Naive B cell (primary cell): ENCODE results near the gene FFAR2. TPM values are rescaled to one million over a fixed set of nuclear protein-coding genes. Genes with fewer than 3 reads are reported as not detected.
"Not testable (repeated sequence)": the region's sequence is repeated elsewhere in the genome, so short reads cannot be mapped to it uniquely, and the experiment has no call there.

Source experiments
- ATAC-seq, 2 donors: fragments of 150-1000 bp; cut with Tn5 transposase; 2 replicates each; pipeline ENCODE4 v1.10.0; 2021; ENCODE audit warnings: low read depth in 2 of 2, mild to moderate bottlenecking in 2 of 2, moderate library complexity in 2 of 2
- DNase-seq: peaks from one replicate; pipeline ENCODE4 v3.0.0; 2022
- H3K27ac Mint-ChIP-seq, 6 donors: one replicate each; pipeline ENCODE4 v1.8.0; 2020 to 2022; ENCODE audit warnings: mild to moderate bottlenecking in 6 of 6, mixed read lengths in 6 of 6, moderate library complexity in 5 of 6, inconsistent platforms in 2 of 6
- H3K27me3 Mint-ChIP-seq, 3 donors: one replicate each; pipeline ENCODE4 v1.8.0; 2021 to 2022; ENCODE audit warnings: mixed read lengths in 3 of 3, mild to moderate bottlenecking in 1 of 3
- H3K36me3 Mint-ChIP-seq, 2 donors: one replicate each; pipeline ENCODE4 v1.8.0; 2020 to 2022; ENCODE audit warnings: mixed read lengths in 2 of 2, inconsistent platforms in 1 of 2, mild to moderate bottlenecking in 1 of 2
- H3K4me1 Mint-ChIP-seq, 3 donors: one replicate each; pipeline ENCODE4 v1.8.0; 2020 to 2022; ENCODE audit warnings: mixed read lengths in 3 of 3, inconsistent platforms in 1 of 3, mild to moderate bottlenecking in 1 of 3, moderate library complexity in 1 of 3
- H3K4me3 Mint-ChIP-seq, 8 donors: one replicate each; pipeline ENCODE4 v1.8.0; 2020 to 2022; ENCODE audit warnings: mild to moderate bottlenecking in 8 of 8, mixed read lengths in 8 of 8, moderate library complexity in 8 of 8, inconsistent platforms in 2 of 8
- H3K9me3 Mint-ChIP-seq, 7 donors: one replicate each; pipeline ENCODE4 v1.8.0; 2020 to 2022; ENCODE audit warnings: mixed read lengths in 7 of 7, mild to moderate bottlenecking in 5 of 7, inconsistent platforms in 2 of 7, moderate library complexity in 1 of 7
- polyA plus RNA-seq, 6 donors: library from polyadenylated mRNA; unstranded; fragments of 300-500 nt; fragmentation: Illumina TruSeq; gene quantifications; one replicate each; pipeline ENCODE4 v1.2.3, GENCODE V29; 2021; ENCODE audit warnings: low read depth in 6 of 6

The FFAR2 gene
- polyA plus RNA-seq, 6 donors from 2014 or later, result not detected

- H3K27me3 Mint-ChIP-seq, H3K9me3 Mint-ChIP-seq, ATAC-seq, H3K36me3 Mint-ChIP-seq, DNase-seq: not testable (repeated sequence)
- H3K4me1 Mint-ChIP-seq, result peaks cover 39 to 66% (median 51%) of the 10 kb centered on the region in 3 donors
- peak overlapping the region in 4 of 6 donors; percentile 75 to 94 (median 83) for H3K27ac Mint-ChIP-seq
- peak overlapping the region in 5 of 8 donors; percentile 4 to 93 (median 87) for H3K4me3 Mint-ChIP-seq
Measured at GRCh38 chr19:35462956-35463355, 14.9 kb downstream of the FFAR2 start.

- Mint-ChIP-seq H3K27me3 (no peaks in the 10 kb centered on the region), H3K27ac (no peak overlapping the region), H3K4me1 (peaks cover 18 to 41% (median 20%) of the 10 kb centered on the region in 3 donors), H3K4me3 (no peak overlapping the region), H3K9me3 (no peaks in the 10 kb centered on the region), H3K36me3 (no peaks in the 10 kb centered on the region)
- DNase-seq (no peak), ATAC-seq (no peak)
Measured at GRCh38 chr19:35466259-35466658, 18.2 kb downstream of the FFAR2 start.

GRCh38 chr19:35468637-35469036 lies 20.6 kb downstream of the FFAR2 start:
- ATAC-seq (peak; percentile 100), DNase-seq (peak; percentile 69)
- H3K36me3 Mint-ChIP-seq, result no peaks in the 10 kb centered on the region
- peak overlapping the region in 1 of 6 donors; percentile 80 for H3K27ac Mint-ChIP-seq
- no peak overlapping the region for H3K4me3 Mint-ChIP-seq
- H3K27me3 Mint-ChIP-seq, result no peaks in the 10 kb centered on the region
- peaks cover 4 to 21% (median 5%) of the 10 kb centered on the region in 3 donors for H3K4me1 Mint-ChIP-seq
- H3K9me3 Mint-ChIP-seq, result no peaks in the 10 kb centered on the region

GRCh38 chr19:35470128-35470527 lies 22.1 kb downstream of the FFAR2 start:
- Mint-ChIP-seq H3K4me1 (peaks cover 0 to 14% (median 4%) of the 10 kb centered on the region in 3 donors), H3K4me3 (no peak overlapping the region), H3K27me3 (no peaks in the 10 kb centered on the region), H3K27ac (no peak overlapping the region), H3K9me3 (peaks cover 0 to 1% (median 0%) of the 10 kb centered on the region in 7 donors), H3K36me3 (no peaks in the 10 kb centered on the region)
- no peak for DNase-seq
- ATAC-seq, result no peak

DNA sequence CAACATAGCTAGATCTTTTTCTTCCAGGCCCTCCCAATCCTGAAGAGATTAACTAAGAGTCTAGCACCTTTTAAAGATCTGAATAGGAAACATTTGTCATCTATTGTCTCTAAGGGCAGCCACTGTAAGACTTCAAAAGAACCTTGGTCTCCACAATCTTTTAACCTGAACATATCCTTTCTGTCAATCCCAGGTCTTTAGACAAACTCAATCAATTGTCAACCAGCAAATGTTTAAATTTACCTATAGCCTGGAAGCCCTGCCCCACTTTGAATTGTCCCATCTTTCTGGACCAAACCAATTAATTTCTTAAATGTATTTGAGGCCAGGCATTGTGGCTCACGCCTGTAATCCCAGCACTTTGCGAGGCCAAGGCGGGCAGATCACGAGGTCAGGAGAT lies 23.0 kb downstream of the FFAR2 start:
- ATAC-seq, H3K27ac Mint-ChIP-seq, DNase-seq, H3K9me3 Mint-ChIP-seq, H3K4me3 Mint-ChIP-seq, H3K27me3 Mint-ChIP-seq, H3K36me3 Mint-ChIP-seq: not testable (repeated sequence)
- H3K4me1 Mint-ChIP-seq, result peaks cover 0 to 11% (median 4%) of the 10 kb centered on the region in 3 donors

DNA sequence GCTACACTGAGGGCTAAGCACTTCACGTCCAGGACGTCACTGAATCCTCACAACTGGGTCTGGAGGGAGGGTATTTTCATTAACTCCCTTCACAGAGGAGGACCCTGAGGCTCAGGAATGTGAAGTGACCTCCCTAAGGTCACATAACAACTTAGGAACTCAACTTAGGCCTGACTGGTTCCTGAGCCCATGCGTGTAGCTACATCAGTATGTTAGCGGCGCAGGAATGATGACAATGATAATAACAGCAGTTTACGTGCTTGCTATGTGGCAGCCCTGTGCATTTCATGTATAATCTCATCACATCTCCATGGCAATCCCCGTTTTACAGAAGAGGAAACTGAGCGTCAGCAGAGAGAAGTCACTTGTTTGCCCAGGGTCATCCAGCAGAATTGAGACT lies 23.9 kb downstream of the FFAR2 start:
- no peaks in the 10 kb centered on the region for H3K36me3 Mint-ChIP-seq
- no peaks in the 10 kb centered on the region for H3K27me3 Mint-ChIP-seq
- H3K9me3 Mint-ChIP-seq, result peaks cover 0 to 1% (median 0%) of the 10 kb centered on the region in 7 donors
- peaks cover 0 to 11% (median 4%) of the 10 kb centered on the region in 3 donors for H3K4me1 Mint-ChIP-seq
- ATAC-seq, result no peak
- H3K4me3 Mint-ChIP-seq, result no peak overlapping the region
- H3K27ac Mint-ChIP-seq, result no peak overlapping the region
- DNase-seq, result no peak

DNA sequence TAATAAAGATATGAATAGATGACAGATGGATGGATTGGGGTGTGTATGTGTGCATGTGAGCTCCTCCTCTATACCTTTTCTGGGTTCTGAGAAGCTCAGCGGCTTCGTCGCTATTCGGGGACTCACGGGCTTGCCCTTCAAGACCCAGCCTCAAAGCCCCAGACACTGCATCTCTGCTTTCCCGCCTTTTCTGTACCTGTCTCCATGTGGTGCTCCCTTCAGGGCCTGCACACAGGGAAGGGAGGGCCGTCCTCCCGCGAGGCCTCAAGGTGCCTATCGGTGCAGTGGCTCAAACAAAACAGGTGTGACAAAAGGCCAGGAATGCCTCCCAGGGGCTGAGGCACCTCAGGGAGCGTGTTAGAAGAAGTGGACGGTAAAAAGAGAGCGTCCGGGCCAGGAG lies 26.0 kb downstream of the FFAR2 start:
- Mint-ChIP-seq H3K9me3 (peaks cover 0 to 1% (median 0%) of the 10 kb centered on the region in 7 donors), H3K36me3 (no peaks in the 10 kb centered on the region), H3K27ac (no peak overlapping the region), H3K4me3 (no peak overlapping the region), H3K4me1 (no peaks in the 10 kb centered on the region), H3K27me3 (no peaks in the 10 kb centered on the region)
- ATAC-seq (no peak), DNase-seq (no peak)

DNA sequence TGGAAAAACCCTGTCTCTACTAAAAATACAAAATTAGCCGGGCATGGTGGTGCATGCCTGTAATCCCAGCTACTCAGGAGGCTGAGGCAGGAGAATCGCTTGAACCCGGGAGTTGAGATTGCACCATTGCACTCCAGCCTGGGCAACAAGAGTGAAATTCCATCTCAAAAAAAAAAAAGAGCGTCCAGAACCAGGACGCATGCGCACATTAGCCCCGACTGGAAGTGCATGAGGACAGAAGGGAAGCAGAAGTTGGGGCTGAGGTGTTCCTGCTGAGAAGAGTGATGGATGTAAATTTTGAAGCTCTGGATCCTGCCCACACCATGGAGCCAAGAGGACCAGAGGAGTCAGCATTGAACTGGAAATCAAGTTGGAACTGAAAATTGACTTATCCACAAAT lies 26.5 kb downstream of the FFAR2 start:
- not testable (repeated sequence) for H3K4me1 Mint-ChIP-seq, H3K36me3 Mint-ChIP-seq, DNase-seq, H3K27ac Mint-ChIP-seq, ATAC-seq, H3K4me3 Mint-ChIP-seq, H3K9me3 Mint-ChIP-seq, H3K27me3 Mint-ChIP-seq

- Mint-ChIP-seq H3K4me1 (no peaks in the 10 kb centered on the region), H3K4me3 (no peak overlapping the region), H3K27ac (peak overlapping the region in 2 of 6 donors; percentile 8 to 71), H3K27me3 (no peaks in the 10 kb centered on the region), H3K36me3 (no peaks in the 10 kb centered on the region), H3K9me3 (peaks cover 0 to 1% (median 0%) of the 10 kb centered on the region in 7 donors)
- ATAC-seq, result no peak
- no peak for DNase-seq
Measured at GRCh38 chr19:35476149-35476548, 28.1 kb downstream of the FFAR2 start.

DNA sequence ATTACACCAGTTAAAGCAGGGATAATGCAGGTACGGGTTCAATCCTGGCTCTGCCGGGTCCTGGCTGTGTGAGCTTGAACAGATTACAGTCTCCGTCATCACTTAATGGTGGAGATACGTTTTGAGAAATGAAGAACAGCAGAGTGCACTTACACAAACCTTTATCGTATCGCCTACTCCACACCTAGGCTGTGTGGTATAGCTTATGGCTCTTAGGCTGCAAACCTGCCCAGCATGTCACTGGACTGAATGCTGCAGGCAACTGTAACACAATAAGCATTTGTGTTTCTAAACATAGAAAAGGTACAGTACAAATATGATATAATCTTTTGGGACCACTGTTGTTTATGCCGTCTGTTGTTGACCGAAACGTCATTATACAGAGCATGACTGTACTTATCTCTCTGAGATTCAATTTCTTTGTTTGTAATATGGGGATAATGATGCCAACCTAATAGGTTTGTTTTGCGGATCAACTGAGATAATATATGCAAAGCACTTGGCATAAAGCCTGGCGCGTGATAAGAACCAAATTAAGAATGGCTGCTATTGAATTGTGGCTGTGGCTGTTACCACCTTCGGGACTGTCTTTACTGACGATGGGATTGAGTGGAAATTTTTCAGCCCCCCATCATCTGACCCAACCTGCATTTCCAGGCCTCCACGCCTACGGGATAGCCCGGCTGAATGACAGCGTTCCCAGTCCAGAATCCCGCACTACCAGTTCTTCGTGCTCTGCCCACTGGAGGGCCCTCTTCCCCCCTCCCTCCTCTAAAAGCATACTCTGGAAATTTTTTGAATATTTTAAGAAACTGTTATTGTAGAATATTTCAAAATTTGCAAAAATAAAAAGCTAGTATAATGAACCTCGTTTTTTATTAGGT lies 31.0 kb downstream of the FFAR2 start:
- Mint-ChIP-seq H3K9me3 (peaks cover 0 to 1% (median 0%) of the 10 kb centered on the region in 7 donors), H3K4me1 (peaks cover under 1 to 6% (median 1%) of the 10 kb centered on the region in 3 donors)

GRCh38 chr19:35483089-35483488 lies 35.0 kb downstream of the FFAR2 start:
- no peaks in the 10 kb centered on the region for H3K9me3 Mint-ChIP-seq
- peaks cover 13 to 23% (median 15%) of the 10 kb centered on the region in 3 donors for H3K4me1 Mint-ChIP-seq
- no peaks in the 10 kb centered on the region for H3K36me3 Mint-ChIP-seq
- H3K27me3 Mint-ChIP-seq, result peaks cover 0 to 8% (median under 1%) of the 10 kb centered on the region in 3 donors
- ATAC-seq (no peak), DNase-seq (no peak)
- H3K27ac Mint-ChIP-seq, result no peak overlapping the region
- no peak overlapping the region for H3K4me3 Mint-ChIP-seq

More for the DNA sequence above, 31.0 kb downstream of the FFAR2 start:
- Mint-ChIP-seq H3K27ac (peak overlapping the region in 1 of 6 donors; percentile 49), H3K36me3 (no peaks in the 10 kb centered on the region), H3K27me3 (no peaks in the 10 kb centered on the region), H3K4me3 (no peak overlapping the region)
- DNase-seq (no peak), ATAC-seq (no peak)

DNA sequence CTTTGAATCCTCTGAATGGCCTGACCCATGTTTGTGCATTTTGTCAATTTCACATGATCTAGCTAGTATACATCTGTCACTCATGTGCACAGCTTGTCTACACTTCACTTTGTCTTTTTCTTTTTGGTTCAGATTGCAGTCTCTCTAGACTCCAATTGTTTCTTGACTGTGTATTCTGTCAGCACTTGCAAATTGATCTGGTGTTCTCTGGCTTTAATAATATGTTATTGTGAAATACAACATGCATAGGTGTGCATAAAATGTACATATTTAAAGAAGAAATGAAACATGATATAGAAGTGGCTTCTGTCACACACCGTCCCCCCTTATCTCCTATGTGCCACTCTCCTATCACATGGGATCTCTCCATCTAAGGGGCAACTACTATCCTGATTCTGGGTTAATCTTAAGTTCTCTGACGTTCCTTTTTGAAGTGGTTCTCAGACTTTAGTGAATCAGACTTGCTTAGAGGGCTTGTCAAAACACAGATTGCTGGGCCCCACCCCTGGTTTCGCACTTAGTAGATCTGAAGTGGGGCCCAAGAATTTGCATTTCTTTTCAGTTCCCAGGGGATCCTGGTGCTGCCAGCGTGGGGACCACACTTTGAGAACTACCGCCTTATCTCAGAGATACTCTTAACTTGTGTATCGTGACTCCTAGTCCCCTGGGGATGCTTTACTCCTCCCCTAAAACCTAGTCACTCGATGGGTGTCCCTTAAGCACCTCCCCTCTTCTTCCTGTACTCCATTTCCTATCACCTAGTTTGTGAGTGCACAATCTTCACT lies 36.4 kb downstream of the FFAR2 start:
- Mint-ChIP-seq H3K9me3 (no peaks in the 10 kb centered on the region), H3K4me1 (peaks cover 13 to 23% (median 15%) of the 10 kb centered on the region in 3 donors), H3K36me3 (no peaks in the 10 kb centered on the region), H3K27me3 (peaks cover 0 to 19% (median 8%) of the 10 kb centered on the region in 3 donors), H3K27ac (peak overlapping the region in 5 of 6 donors; percentile 4 to 93 (median 70)), H3K4me3 (peak overlapping the region in 7 of 8 donors; percentile 24 to 82 (median 59))
- DNase-seq (peak; percentile 44), ATAC-seq (peak; percentile 98)

DNA sequence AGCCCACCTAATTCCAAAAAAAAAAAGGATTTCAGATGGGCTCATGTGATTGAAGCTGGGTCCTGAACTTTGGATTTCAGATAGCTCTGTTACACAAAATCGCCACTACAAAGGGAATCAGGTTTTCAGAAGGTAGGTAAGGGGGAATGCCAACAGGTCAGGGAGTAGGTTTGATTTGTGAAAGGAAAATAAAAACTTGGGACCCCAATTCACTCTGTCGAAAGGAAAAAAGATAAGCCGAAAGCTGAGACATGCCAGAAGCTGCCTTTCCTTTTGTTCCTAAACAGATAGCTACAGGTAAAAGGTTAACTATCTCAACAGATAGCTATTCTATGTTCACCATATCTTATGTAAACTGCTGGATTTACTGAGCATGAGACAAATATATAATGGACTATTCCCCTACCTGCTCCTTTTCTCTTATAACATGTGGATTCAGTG lies 38.2 kb downstream of the FFAR2 start:
- H3K36me3 Mint-ChIP-seq, result no peaks in the 10 kb centered on the region
- no peaks in the 10 kb centered on the region for H3K9me3 Mint-ChIP-seq
- H3K27ac Mint-ChIP-seq, result peak overlapping the region in 2 of 6 donors; percentile 7 to 87
- H3K4me1 Mint-ChIP-seq, result peaks cover 13 to 23% (median 15%) of the 10 kb centered on the region in 3 donors
- no peak overlapping the region for H3K4me3 Mint-ChIP-seq
- peaks cover 4 to 33% (median 23%) of the 10 kb centered on the region in 3 donors for H3K27me3 Mint-ChIP-seq
- no peak for DNase-seq
- no peak for ATAC-seq
